Breast epithelium (tissue), 3 donors: ENCODE data around the gene MACROD1.

Experiments
- POLR2A ChIP-seq: fragments of 450-650 bp; IDR thresholded peaks from one replicate; pipeline ENCODE4 v1.6.1; 2016; ENCODE audit warnings: antibody characterized with exemption, mild to moderate bottlenecking, moderate library complexity
- TF ChIP-seq, protein P1 (sequence below), 3 donors: fragments of 450-650 bp; IDR thresholded peaks; one replicate each; pipeline ENCODE4 v1.5.1; 2016 to 2017; ENCODE audit warnings: antibody characterized with exemption in 3 of 3, mild to moderate bottlenecking in 3 of 3, moderate library complexity in 3 of 3

DNA sequence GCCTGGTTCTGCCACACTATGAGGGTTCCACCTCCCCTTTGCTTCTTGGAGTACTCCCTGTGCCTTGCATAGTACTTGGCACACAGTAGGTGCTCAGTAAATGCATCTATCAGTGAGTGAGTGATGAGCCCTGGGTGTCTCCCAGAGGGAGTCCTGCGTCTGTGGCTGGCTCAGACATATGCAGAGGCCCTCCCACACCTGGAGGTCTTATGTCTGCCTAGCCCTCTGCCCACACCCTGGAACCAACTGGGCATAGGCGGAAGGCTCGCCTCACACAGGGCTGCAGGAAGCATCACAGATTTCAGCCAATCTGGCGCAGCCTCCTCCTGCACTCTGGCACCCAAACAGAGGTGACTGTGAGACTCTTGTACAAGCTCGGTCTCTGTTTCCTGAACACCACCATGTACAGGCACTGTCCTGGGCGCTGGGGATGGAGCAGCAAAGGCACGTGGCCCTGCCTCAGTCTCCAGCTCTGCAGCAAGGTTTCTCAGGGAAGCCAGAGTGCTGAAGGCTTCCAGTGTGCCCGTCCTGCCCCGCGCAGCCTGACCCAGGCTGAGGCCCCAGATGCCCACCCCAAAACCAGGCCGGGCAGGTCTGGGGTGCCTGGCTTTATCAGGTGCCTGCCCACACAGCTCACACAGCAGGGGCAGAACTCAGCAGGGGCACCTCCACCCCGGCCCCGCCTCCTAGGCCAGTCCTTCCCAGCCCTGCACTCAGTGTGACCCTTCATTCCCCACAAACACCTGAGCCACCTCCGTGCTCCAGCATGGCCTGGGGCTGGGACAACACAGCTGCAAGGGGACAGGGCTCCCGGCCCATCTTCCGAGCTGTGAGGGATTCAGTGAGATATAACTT, 103.5 kb downstream of the MACROD1 start:
- TF ChIP-seq, protein P1, sequence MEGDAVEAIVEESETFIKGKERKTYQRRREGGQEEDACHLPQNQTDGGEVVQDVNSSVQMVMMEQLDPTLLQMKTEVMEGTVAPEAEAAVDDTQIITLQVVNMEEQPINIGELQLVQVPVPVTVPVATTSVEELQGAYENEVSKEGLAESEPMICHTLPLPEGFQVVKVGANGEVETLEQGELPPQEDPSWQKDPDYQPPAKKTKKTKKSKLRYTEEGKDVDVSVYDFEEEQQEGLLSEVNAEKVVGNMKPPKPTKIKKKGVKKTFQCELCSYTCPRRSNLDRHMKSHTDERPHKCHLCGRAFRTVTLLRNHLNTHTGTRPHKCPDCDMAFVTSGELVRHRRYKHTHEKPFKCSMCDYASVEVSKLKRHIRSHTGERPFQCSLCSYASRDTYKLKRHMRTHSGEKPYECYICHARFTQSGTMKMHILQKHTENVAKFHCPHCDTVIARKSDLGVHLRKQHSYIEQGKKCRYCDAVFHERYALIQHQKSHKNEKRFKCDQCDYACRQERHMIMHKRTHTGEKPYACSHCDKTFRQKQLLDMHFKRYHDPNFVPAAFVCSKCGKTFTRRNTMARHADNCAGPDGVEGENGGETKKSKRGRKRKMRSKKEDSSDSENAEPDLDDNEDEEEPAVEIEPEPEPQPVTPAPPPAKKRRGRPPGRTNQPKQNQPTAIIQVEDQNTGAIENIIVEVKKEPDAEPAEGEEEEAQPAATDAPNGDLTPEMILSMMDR (IDR thresholded peaks at IDR 0.05): no peak
- TF ChIP-seq POLR2A: no peak
